ENCODE results near the gene SPATA33.
"Not testable (repeated sequence)": the region's sequence is repeated elsewhere in the genome, so short reads cannot be mapped to it uniquely, and the experiment has no call there.

The SPATA33 gene

DNA sequence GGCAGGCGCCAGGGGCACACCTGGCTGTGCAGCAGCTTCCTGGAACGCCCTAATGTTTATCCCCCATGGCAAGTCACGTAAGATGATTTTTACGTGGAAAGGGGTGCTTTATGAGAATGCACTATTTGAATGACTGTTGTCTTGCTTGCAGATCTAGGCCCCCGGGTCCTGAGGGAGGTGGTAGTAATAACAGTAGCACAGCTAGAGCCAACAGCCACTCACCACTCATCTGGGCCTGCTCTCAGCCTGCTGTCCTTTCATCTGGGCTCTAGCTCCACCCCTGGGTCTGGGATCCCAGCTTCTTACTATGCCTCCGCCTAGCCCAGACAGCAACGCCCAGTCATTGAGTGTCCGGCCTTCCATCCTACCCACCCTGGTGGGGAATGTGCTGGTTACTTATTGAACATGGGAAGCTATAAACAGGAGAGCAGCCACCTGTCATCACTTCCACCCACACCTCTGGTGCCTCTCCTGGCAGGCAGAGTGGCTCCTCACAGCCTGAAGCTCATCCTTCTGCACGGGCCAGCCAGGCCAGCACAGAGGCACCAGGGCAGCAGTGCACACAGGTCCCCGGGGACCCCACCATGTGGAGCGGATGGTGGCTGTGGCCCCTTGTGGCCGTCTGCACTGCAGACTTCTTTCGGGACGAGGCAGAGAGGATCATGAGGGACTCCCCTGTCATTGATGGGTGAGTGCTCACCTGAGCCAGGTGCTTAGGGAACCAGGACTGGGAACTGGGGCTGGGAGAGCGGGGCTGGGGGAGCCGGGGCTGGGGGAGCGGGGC lies 27.6 kb upstream of the SPATA33 start:
- no peak for DNase-seq

DNA sequence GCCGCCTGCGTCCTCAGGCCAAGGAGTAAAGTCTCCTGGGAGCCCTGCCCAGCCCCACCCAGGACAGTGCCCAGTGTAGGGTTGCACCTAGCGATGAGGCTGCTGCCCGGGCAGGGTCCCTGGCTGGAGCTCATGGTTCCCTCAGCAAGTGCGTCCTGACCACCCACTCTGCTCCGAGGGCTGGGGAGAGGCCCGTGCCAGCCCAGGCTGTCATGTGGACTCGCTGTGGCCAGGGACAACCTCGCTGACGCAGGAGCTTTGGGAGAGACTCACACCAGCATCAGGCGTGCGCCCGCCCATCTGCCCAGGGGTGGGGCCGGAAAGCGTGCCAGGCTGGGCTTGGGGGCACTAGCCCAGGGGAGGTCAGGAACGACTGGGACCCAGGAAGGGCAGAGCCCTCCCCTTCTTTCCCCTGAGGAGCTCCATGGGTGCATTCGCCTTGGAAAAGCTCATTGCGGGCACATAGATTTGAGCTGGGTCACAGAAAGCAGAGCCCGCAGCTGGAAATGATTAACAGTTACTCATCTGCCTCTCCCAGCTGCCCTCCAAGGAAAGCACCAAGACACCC lies 24.5 kb upstream of the SPATA33 start:
- DNase-seq = no peak

DNA sequence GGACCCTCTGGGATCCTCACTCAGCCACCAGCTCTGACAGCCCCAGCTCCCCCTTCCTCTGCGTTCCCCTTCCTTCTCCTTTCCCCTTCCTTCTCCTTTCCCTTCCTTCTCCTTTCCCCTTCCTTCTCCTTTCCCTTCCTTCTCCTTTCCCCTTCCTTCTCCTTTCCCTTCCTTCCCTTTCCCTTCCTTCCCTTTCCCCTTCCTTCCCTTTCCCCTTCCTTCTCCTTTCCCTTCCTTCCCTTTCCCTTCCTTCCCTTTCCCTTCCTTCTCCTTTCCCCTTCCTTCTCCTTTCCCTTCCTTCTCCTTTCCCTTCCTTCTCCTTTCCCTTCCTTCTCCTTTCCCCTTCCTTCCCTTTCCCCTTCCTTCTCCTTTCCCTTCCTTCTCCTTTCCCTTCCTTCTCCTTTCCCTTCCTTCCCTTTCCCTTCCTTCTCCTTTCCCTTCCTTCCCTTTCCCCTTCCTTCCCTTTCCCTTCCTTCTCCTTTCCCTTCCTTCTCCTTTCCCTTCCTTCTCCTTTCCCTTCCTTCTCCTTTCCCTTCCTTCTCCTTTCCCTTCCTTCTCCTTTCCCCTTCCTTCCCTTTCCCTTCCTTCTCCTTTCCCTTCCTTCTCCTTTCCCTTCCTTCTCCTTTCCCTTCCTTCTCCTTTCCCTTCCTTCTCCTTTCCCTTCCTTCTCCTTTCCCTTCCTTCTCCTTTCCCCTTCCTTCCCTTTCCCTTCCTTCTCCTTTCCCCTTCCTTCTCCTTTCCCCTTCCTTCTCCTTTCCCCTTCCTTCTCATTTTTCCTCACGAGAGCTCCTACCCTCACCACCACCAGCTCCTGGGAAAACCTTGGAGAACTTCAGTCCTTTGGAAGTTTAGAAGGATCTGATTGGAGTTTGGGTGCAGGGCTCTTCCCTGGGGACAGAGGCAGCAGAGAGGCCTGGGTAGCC lies 22.9 kb upstream of the SPATA33 start:
- not testable (repeated sequence) for DNase-seq

DNA sequence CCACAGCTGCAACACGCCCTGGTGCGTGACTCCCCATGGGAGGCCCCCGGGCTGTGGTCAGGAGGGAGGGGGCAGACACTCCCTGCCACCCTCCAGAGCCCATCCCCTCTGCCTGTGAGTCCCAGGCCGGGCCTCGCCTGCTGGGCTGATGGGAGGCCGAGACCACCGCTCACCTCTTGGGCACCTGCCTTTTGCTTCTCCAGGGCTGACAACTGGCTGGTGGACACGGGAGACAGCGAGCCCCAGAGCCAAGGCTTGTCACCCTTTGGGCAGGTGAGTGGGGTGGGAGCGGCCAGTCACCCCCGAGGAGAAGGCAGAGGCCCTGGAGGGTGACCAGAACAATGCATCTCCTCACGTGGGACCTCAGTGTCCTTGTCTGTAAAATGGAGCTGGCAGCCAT lies 21.0 kb upstream of the SPATA33 start:
- DNase-seq = no peak

DNA sequence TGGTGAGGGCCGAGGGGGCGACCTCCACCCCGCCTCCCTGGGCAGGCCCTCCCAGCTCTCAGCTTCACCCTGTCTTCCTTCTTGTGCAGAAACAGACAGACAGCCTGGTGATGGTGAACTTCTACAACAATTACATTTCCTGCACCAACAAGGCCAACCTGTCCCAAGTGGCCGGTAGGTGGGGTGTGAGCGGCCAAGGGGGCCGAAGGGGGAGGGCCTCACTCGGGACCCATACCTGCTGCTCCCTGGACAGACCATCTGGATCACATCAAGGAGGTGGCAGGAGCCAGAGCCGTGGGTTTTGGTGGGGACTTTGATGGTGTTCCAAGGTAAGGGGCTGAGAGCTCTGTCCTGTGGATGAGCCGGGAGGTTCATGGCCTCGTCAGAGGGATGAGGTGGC lies 20.3 kb upstream of the SPATA33 start:
- no peak for DNase-seq

DNA sequence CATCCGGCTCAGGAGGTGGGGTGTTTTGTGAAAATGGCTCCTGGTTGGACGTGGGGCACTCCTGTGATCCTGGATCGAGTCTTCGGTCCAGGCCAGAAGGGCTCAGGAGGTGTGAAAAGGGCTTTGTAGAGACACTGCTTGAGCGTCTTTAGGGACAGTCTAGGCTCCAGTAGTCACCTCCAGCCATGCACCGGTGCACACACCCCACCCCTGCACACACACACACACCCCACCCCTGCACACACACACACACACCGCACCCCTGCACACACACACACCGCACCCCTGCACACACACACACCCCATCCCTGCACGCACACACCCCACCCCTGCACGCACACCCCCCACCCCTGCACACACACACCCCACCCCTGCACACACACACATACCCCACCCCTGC lies 19.2 kb upstream of the SPATA33 start:
- no peak for DNase-seq

DNA sequence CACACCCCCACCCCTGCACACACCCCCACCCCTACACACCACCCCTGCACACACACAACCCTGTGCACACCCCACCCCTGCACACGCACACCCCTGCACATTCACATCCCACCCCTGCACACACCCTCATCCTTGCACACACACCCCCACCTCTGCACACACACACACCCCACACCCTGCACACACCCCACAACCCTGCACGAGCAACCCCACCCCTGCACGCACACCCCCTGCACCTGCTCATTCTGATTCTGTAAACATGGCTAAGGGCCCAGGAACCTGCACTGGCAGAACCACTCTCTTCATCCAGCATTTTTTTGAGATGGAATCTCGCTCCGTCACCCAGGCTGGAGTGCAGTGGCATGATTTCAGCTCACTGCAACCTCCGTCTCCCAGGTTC lies 18.3 kb upstream of the SPATA33 start:
- no peak for DNase-seq

DNA sequence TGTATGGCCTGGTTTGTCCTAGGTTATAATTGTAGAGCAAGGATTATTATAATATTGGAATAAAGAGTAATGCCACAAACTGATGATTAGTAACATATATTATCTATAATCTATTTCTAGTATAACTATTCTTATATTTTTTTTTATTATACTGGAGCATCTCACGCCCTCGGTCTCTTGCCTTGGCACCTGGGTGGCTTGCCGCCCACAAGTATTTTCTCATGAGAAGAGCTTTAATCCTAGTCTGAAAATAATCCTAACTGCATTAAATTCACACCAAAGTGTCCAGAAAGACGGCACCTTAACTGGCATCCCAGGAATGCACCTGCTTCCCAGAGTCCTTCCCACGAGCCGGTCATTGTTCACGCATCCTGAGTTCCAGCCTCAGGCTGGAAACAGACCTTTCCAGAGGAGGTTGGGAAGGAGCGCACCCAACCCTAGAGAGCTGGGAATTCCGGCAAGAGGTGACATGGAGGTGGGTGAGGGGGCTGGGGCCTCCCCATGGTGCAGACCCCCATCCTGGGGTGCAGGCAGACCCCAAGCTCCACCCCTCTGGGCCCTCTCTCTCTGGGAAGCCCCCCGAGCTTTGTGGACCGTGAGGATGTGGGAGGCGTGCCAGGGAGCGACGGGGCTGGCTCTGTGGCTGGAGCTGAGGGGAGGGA lies 16.0 kb upstream of the SPATA33 start:
- DNase-seq = no peak

DNA sequence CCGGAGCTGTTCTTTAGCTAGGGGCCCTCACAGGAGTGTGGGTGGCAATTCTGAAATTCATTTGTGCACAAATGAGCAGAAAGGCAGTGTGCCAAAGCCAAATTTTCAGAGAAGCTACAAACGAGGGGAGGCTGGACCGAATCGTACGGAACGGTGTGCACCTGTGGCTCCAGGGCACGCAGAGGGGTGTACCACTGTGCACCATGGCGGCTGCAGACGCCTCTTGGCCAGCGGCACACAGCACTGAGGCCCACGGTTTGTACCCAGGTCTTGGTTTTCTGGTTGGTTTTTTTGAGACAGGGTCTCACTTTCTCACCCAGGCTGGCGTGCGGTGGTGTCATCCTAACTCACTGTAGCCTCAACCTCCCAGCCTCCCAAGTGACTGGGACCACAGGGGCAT lies 15.1 kb upstream of the SPATA33 start:
- DNase-seq = no peak

DNA sequence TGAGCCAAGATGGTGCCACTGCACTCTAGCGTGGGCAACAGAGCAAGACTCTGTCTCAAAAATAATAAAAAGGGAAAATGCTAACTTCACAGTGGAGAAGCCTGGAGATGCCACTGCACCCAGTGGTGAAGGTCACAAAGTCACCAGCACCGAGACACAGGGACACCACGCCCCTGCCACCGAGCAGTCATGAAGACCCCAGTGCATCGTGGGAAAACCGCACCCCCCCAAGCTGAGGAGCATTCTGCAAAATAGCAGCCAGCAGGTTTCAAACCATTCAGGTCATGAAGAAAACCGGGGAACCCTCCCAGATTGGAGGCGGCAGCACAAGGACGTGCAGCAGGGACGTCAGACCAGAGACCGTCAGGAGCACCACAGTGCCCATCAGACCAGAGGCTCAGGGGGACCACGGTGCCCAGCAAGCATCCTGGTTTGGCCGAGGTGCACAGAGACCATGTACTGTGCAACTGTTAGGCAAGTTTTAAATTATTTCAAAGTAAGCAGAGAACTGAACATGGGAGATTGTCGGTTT lies 13.8 kb upstream of the SPATA33 start:
- no peak for DNase-seq

DNA sequence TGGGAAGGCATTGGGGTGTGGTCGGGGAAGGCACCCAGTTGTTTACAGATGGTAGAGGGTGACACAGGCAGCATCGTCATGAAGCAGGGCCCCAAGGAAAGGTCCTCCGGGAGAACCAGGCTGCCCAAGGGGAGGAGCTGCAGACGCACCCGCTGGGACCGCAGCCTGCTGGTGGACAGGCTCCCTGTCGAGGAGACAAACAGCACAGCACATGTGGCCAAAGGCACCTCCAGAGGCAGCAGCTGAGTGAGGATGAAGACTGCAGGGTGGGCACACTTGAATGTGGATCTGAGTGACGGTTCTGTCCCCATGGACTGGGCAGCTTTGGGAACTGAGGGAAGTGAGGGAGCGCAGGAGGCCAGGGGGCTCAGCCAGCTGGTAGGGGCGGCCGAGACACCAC lies 12.5 kb upstream of the SPATA33 start:
- no peak for DNase-seq

DNA sequence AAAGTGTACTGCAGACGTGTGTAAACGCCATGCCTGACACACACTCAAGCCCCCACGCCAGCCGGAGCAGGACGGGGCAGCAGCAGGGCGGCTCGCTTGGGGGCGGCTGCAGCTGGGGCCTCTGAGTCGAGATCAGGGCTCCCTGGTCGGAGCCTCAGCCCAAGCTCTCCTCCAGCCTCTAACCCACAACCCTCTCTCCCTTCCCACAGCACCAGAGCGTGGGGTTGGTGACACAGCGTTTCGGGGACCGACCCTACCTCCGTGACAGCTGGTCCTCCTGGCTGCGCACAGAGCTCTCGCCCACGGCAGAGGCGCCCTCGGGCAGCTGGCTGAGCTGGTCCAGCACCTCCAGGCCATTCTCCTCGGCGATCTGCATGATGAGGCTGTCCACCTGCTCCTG lies 11.4 kb upstream of the SPATA33 start:
- no peak for DNase-seq

DNA sequence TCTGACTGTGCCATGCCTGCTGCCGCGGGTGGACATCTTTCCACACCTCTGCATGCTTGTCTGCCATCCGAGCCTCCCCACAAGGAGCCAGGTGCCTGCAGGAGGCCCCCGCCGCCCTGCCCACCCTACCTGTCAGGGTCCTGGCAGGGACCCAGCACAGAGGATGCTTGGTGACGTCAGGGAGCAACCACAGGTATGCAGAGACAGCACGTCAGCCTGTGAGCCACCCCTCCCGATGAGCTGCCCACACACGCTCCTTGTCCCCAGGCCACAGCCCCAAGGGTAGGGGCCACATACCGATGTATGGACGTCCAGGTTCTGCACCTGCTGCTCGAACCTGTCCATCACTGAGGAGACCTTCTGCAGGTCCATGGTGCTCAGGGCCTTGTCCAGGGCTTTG lies 10.7 kb upstream of the SPATA33 start:
- DNase-seq = no peak

DNA sequence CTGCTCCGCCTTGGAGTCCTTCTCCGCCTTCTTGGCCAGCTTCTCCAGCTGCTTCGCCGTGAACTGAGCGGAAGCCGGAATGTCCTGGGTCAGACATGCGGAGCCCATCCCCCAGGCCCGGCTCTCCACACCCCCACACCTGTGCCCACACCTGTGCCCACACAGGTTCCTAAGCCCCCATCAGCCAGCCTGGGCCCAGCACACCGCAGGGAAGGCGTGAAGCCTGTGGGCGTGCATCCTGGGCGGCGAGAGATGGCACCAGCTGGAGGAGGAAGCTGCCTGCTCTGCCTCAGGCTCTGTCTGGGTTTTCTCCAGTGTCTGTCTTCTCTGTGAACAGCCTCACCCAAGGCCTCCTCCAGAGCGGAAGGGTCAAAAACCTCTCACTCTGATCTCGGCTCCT lies 6.1 kb upstream of the SPATA33 start:
- no peak for DNase-seq

DNA sequence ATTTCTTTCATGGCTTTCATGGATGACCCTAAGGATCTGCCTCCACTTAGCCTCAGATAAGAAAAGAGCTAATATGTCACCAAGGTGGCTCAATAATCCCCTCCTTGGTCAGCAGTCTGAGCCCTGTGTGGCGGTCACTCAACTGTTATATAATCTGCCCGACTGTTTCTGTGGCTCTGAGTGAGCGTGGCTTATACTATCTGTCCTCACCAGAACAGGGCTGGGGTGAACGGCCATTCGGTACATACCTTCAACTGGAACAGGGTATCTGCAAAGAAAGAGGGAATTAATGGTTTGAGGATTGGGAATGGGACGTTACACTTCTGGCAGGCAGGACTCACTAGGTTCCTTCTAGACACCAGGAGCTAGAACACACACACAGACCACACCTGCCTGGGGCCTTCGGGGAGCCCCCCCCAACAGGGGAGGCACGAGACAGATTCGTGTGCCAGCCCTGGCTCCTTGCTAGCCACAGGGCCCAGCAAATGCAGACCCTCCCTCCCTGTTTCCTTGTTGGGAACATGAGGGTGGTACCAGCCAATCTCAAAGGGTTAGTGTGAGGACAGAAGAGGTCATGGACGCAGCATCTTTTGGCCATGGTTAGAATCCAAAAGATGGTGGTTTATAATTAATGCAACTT lies 3.9 kb upstream of the SPATA33 start:
- DNase-seq = no peak

DNA sequence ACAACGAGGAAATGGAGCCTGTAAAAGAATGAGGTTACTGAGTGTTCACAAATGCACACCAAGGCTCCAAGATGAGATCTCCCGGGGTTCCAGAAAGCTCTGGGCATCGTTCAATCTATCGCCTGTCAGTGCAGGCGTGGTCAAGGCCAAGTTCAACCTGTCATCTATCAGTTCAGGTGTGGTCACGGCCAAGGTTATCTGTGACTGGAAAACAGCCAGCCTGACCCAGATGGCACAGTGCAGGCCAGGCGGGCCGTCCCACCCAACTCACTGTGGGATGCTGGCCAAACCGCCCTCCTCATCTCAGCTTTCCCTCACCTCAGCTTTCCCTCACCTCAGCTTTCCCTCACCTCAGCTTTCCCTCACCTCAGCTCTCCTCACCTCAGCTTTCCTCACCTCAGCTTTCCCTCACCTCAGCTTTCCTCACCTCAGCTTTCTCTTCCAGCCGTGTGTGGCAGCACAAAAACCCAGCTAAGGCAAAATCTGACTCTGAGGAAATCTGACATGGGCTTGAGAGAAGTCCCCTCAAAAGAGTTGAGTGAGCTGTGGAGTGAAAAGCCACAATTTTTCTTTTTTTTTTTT lies 2.5 kb upstream of the SPATA33 start:
- no peak for DNase-seq

DNA sequence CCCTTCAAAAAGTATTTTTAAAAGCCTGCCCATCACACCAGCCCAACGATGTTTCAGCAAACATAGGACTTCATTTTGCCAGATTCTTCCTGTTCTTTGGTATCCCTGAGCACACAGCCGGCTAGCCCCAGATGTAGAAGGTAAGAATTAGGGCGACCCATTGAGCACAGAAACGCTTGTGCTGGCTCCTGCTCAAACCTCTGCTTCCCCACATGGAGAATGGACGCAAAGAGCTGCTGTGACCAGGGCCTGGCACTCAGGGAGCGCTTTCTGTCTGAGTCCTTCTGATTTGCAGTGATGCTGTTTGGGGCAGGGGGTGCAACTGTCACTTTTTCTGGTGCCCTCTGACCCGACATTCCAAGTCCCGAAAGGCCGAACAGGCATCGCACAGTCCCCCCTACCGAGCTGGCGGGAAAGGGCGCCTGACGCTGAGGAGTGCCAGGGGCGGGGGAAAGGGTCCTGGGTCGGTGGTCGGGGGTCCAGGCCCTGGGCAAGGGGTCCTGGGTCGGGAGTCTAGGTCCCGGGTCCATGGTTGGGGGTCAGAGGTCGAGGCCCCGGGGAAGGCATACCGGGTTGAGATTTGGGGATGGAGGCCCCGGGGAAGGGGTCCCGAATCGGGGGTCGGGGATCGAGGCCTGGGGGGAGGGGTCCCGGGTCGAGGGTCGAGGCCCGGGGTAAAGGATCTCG lies 1.1 kb upstream of the SPATA33 start:
- no peak for DNase-seq

DNA sequence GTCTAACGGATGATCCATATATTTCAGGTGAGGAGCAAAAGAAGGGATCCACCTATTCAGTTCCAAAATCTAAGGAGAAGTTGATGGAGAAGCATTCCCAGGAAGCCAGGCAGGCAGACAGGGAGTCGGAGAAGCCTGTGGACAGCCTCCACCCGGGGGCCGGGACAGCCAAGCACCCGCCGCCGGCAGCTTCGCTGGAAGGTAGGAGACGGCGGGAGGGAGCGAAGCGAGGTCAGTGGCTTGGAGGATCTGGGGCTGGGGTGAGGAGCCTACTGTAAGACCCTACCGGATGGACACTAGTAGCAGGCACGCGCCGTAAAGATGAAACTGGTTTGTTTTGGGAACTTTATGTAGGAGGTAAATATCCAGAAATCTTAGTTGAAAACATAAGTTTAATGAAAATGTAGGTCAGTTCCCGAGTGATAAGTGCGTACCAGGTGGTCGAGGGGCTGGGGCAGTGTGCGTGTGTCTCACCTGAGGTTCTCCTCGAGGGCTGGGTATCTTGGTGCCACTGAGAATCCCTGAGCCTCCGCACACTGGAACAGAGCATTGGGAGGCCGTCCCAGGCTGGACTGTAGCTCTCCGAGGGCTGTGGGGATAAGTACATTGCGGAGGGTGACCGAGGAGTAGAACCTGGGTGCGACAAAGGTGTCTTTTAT lies 714 bp downstream of the SPATA33 start:
- DNase-seq = no peak

DNA sequence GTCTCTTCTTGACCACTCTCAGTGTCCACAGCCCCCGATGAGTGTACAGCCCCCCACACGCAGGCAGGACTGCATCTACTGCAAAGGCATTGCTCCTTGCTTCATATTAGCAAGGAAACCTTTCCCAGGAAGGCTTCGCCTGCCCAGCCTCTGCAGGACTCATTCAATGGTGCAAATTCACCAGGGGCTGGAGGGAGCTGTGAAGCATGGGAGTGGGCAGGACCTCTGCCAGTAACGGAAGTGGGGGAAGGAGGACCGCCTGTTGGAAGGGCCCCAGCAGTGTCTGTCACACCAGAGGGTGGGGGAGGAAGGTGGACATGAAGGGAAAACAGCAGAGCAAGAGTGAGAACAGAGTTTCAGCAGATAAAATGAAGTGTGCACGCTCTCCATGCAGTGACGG lies 2.5 kb downstream of the SPATA33 start:
- DNase-seq = no peak

DNA sequence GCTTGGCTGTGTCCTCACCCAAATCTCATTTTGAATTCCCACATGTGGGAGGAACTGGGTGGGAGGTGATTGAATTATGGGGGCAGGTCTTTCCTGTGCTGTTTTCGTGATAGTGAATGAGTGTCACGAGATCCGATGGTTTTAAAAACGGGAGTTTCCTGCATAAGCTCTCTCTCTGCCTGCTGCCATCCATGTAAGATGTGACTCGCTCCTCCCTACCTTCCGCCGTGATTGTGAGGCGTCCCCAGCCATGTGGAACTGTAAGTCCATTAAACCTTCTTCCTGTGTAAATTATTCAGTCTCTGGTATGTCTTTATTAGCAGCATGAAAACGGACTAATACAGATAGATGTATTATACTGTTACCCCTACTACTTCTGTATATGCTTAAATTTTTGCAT lies 3.6 kb downstream of the SPATA33 start:
- DNase-seq = no peak

DNA sequence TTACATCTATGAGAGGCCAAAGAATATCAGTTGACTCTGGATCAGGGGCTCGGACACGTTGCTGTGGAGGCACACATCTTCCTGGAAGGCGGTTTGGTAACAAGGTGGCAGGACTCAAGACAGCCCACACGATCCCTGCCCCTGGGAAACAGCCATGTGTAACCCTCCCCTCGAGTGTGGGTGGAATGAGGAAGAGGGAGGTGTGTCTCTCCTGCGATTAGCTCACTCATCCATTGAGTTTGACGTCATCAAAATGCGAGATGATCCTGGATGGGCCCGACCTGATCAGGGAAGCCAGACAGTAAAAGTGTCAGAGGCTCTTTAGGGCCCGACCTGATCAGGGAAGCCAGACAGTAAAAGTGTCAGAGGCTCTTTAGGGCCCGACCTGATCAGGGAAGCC lies 6.6 kb downstream of the SPATA33 start:
- not testable (repeated sequence) for DNase-seq

All from stimulated activated naive CD4-positive, alpha-beta T cell treated with Interleukin-2 at 50 U/mL for 16 hours (primary cell).